Suprapubic skin (tissue), 4 donors: ENCODE results near the gene GMDS. TPM values are rescaled to one million over a fixed set of nuclear protein-coding genes. Genes with fewer than 3 reads are reported as not detected.

Experiments used
- DNase-seq, 2 donors: peaks; one replicate each; pipeline ENCODE4 v3.0.0-alpha.2; 2019; ENCODE audit warnings: low spot score in 2 of 2
- H3K27ac ChIP-seq: fragments of 200-600 bp; sonication (generic); one replicate; pipeline ENCODE4 v1.5.1; 2019
- H3K27me3 ChIP-seq: fragments of 200-600 bp; sonication (generic); one replicate; pipeline ENCODE4 v1.5.1; 2019
- H3K36me3 ChIP-seq: fragments of 200-600 bp; sonication (generic); one replicate; pipeline ENCODE4 v1.5.1; 2019
- H3K4me1 ChIP-seq: fragments of 200-600 bp; sonication (generic); one replicate; pipeline ENCODE4 v1.5.1; 2019
- H3K4me3 ChIP-seq: fragments of 200-600 bp; sonication (generic); one replicate; pipeline ENCODE4 v1.5.1; 2019; ENCODE audit warnings: mild to moderate bottlenecking
- H3K9me3 ChIP-seq: fragments of 200-600 bp; sonication (generic); one replicate; pipeline ENCODE4 v1.5.1; 2019
- CTCF ChIP-seq, 2 donors: fragments of 200-600 bp in 1 of 2; fragments of 450-650 bp in 1 of 2; sonication (generic) in 1 of 2; IDR thresholded peaks; one replicate each; pipeline ENCODE4 v1.5.1; 2016 to 2019; ENCODE audit warnings: antibody characterized with exemption in 2 of 2, mild to moderate bottlenecking in 1 of 2, moderate library complexity in 1 of 2
- EP300 ChIP-seq: sonication (generic); formaldehyde crosslinking; IDR thresholded peaks from one replicate; pipeline ENCODE4 v1.6.1; 2017; ENCODE audit warnings: antibody characterized with exemption
- POLR2A ChIP-seq, 2 donors: fragments of 450-650 bp; IDR thresholded peaks; one replicate each; pipeline ENCODE4 v1.6.1; 2017; ENCODE audit warnings: antibody characterized with exemption in 2 of 2, mild to moderate bottlenecking in 2 of 2, moderate library complexity in 2 of 2
- POLR2AphosphoS5 ChIP-seq, 3 donors: sonication (generic); formaldehyde crosslinking; IDR thresholded peaks; one replicate each; pipeline ENCODE4 v1.6.1; 2017; ENCODE audit warnings: antibody characterized with exemption in 3 of 3
- WGBS: methylation state at CpG from one replicate; pipeline ENCODE4 v1.1.5; 2018; 5-methylcytosine and 5-hydroxymethylcytosine counted together
- total RNA-seq, 4 donors: library from RNA; depleted of rRNA; stranded (reverse); fragments of >200 nt; gene quantifications; one replicate each; pipeline ENCODE4 v1.1.0, GENCODE V29; 2016

Gene GMDS
- total RNA-seq, 4 donors from 2014 or later: 11.7 to 19.3 (median 13.2) TPM

GRCh38 chr6:1737463-1738311, 507.7 kb downstream of the GMDS start:
- H3K27ac ChIP-seq: no peak overlapping the region
- H3K4me1 ChIP-seq: no peaks in the 10 kb centered on the region
- no peaks in the 10 kb centered on the region for H3K27me3 ChIP-seq
- 87% methylated on average over 6 of the region's 6 CpGs for WGBS
- no peaks in the 10 kb centered on the region for H3K36me3 ChIP-seq
- no peaks in the 10 kb centered on the region for H3K9me3 ChIP-seq
- TF ChIP-seq POLR2AphosphoS5 (IDR thresholded peaks at IDR 0.05) (no peak), POLR2A (IDR thresholded peaks at IDR 0.05) (no peak), EP300 (no peak), CTCF (IDR thresholded peaks at IDR 0.05) (no peak)
- no peak overlapping the region for H3K4me3 ChIP-seq
- DNase-seq: no peak

GRCh38 chr6:1736346-1737105, 508.9 kb downstream of the GMDS start:
- H3K36me3 ChIP-seq: no peaks in the 10 kb centered on the region
- TF ChIP-seq POLR2AphosphoS5 (IDR thresholded peaks at IDR 0.05): no peak
- no peak for TF ChIP-seq CTCF (IDR thresholded peaks at IDR 0.05)
- TF ChIP-seq POLR2A (IDR thresholded peaks at IDR 0.05): no peak
- no peak for TF ChIP-seq EP300
- no peak overlapping the region for H3K4me3 ChIP-seq
- no peak for DNase-seq
- H3K27ac ChIP-seq: no peak overlapping the region
- WGBS: 82% methylated on average over 6 of the region's 6 CpGs
- no peaks in the 10 kb centered on the region for H3K9me3 ChIP-seq
- H3K27me3 ChIP-seq: no peaks in the 10 kb centered on the region
- no peaks in the 10 kb centered on the region for H3K4me1 ChIP-seq

GRCh38 chr6:1735239-1735803, 510.1 kb downstream of the GMDS start:
- Histone ChIP-seq H3K27ac (no peak overlapping the region), H3K4me1 (no peaks in the 10 kb centered on the region), H3K27me3 (no peaks in the 10 kb centered on the region), H3K36me3 (no peaks in the 10 kb centered on the region), H3K9me3 (peaks cover 7% of the 10 kb centered on the region), H3K4me3 (no peak overlapping the region)
- 91% methylated on average over 6 of the region's 6 CpGs for WGBS
- no peak for DNase-seq
- TF ChIP-seq POLR2AphosphoS5 (IDR thresholded peaks at IDR 0.05): no peak

- no peak for DNase-seq
- peaks cover 11% of the 10 kb centered on the region for H3K4me1 ChIP-seq
- no peak for TF ChIP-seq POLR2A (IDR thresholded peaks at IDR 0.05)
- TF ChIP-seq CTCF (IDR thresholded peaks at IDR 0.05): no peak
- H3K9me3 ChIP-seq: peaks cover 7% of the 10 kb centered on the region
- no peak overlapping the region for H3K27ac ChIP-seq
- WGBS: 80% methylated on average over 3 of the region's 3 CpGs
- no peak overlapping the region for H3K4me3 ChIP-seq
- no peaks in the 10 kb centered on the region for H3K36me3 ChIP-seq
- no peaks in the 10 kb centered on the region for H3K27me3 ChIP-seq
Measured at GRCh38 chr6:1730882-1731281, 514.5 kb downstream of the GMDS start.

- DNase-seq: no peak
- H3K4me1 ChIP-seq: peaks cover 11% of the 10 kb centered on the region
- H3K9me3 ChIP-seq: peaks cover 7% of the 10 kb centered on the region
- 85% methylated on average over 8 of the region's 8 CpGs for WGBS
- no peaks in the 10 kb centered on the region for H3K36me3 ChIP-seq
- H3K27me3 ChIP-seq: no peaks in the 10 kb centered on the region
- no peak overlapping the region for H3K4me3 ChIP-seq
- H3K27ac ChIP-seq: no peak overlapping the region
- TF ChIP-seq POLR2A (IDR thresholded peaks at IDR 0.05) (no peak), POLR2AphosphoS5 (IDR thresholded peaks at IDR 0.05) (no peak), CTCF (IDR thresholded peaks at IDR 0.05) (no peak), EP300 (no peak)
Measured at GRCh38 chr6:1729750-1730140, 515.7 kb downstream of the GMDS start.
